ENCODE measurements around the gene MYRF. TPM values are rescaled to one million over a fixed set of nuclear protein-coding genes. Genes with fewer than 3 reads are reported as not detected.

The MYRF gene
- polyA plus RNA-seq, 1 experiment = 2.7 TPM

DNA sequence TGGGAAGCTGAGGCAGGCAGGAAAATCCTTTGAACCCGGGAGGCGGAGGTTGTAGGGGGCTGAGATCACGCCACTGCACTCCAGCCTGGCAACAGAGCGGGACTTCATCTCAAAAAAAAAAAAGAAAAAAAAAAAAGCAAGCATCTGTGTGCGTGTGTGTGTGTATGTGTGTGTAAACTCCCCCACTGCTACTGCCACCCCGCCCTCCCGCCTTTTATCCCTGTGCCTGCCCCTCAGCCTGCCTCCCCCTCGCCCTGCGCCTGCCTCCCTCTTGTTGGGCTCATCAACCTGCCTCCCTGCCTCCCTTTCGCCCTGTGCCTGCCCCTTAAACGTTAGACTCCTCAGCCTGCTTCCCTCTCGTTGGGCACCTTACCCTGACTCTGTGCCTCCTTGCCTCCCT lies 22.0 kb downstream of the MYRF start:
- Histone ChIP-seq H3K9me3 (ENCODE audit: control insufficient read depth, insufficient read depth, low read length) (no peaks in the 10 kb centered on the region), H3K27me3 (ENCODE audit: control insufficient read depth, insufficient read depth, low read length) (no peaks in the 10 kb centered on the region), H3K4me3 (ENCODE audit: low read depth, low read length) (no peak overlapping the region), H3K27ac (ENCODE audit: low read depth, low read length) (no peak overlapping the region)
- ChIA-PET POLR2A (interaction anchor here (1.0 kb wide), 1 partner anchor 10 kb away, joined by 8 read pairs; no protein-coding TSS in a partner anchor), CTCF (interaction anchor here (3.5 kb wide), 1 partner anchor 27 kb away, joined by 15 read pairs; no protein-coding TSS in a partner anchor)
- DNase-seq (ENCODE audit: low read depth, low spot score) = no peak
- TF ChIP-seq CTCF (IDR thresholded peaks at IDR 0.05; ENCODE audit: low read depth, low read length) = no peak

- Histone ChIP-seq H3K9me3 (ENCODE audit: control insufficient read depth, insufficient read depth, low read length) (no peaks in the 10 kb centered on the region), H3K4me3 (ENCODE audit: low read depth, low read length) (no peak overlapping the region), H3K27me3 (ENCODE audit: control insufficient read depth, insufficient read depth, low read length) (no peaks in the 10 kb centered on the region), H3K27ac (ENCODE audit: low read depth, low read length) (no peak overlapping the region)
- ChIA-PET POLR2A (no interaction called here), CTCF (interaction anchor here (0.9 to 3.5 kb wide), 4 partner anchors 14 to 28 kb away, joined by 3 to 15 read pairs (median 6); no protein-coding TSS in a partner anchor)
- no peak for TF ChIP-seq CTCF (IDR thresholded peaks at IDR 0.05; ENCODE audit: low read depth, low read length)
- DNase-seq (ENCODE audit: low read depth, low spot score) = no peak
Measured at GRCh38 chr11:61775106-61775505, 22.7 kb downstream of the MYRF start.

GRCh38 chr11:61775606-61776554 lies 23.4 kb downstream of the MYRF start:
- H3K9me3 ChIP-seq (ENCODE audit: control insufficient read depth, insufficient read depth, low read length) = no peaks in the 10 kb centered on the region
- DNase-seq (ENCODE audit: low read depth, low spot score) = no peak
- no peaks in the 10 kb centered on the region for H3K27me3 ChIP-seq (ENCODE audit: control insufficient read depth, insufficient read depth, low read length)
- H3K4me3 ChIP-seq (ENCODE audit: low read depth, low read length) = no peak overlapping the region
- POLR2A ChIA-PET = no interaction called here
- CTCF ChIA-PET = interaction anchor here (0.8 to 3.5 kb wide), 7 partner anchors 12 to 29 kb away, joined by 3 to 15 read pairs (median 4); no protein-coding TSS in a partner anchor
- H3K27ac ChIP-seq (ENCODE audit: low read depth, low read length) = no peak overlapping the region
- TF ChIP-seq CTCF (IDR thresholded peaks at IDR 0.05; ENCODE audit: low read depth, low read length) = no peak

GRCh38 chr11:61776561-61777075 lies 24.2 kb downstream of the MYRF start:
- DNase-seq (ENCODE audit: low read depth, low spot score) = peak; percentile 45
- ChIA-PET CTCF (interaction anchor here (1.1 to 3.5 kb wide), 5 partner anchors 12 to 29 kb away, joined by 3 to 15 read pairs (median 4); no protein-coding TSS in a partner anchor), POLR2A (no interaction called here)
- Histone ChIP-seq H3K27ac (ENCODE audit: low read depth, low read length) (no peak overlapping the region), H3K4me3 (ENCODE audit: low read depth, low read length) (no peak overlapping the region), H3K27me3 (ENCODE audit: control insufficient read depth, insufficient read depth, low read length) (no peaks in the 10 kb centered on the region), H3K9me3 (ENCODE audit: control insufficient read depth, insufficient read depth, low read length) (no peaks in the 10 kb centered on the region)
- peak; percentile 89 for TF ChIP-seq CTCF (IDR thresholded peaks at IDR 0.05; ENCODE audit: low read depth, low read length)

Data from AG04450 (cell line).